Measurements from ENCODE around the gene RBPJ. TPM values are rescaled to one million over a fixed set of nuclear protein-coding genes. Genes with fewer than 3 reads are reported as not detected.
A peak's percentile ranks its signal among the peaks of the same experiment; 100 is the strongest.

The RBPJ gene
- total RNA-seq, 1 donor from 2014 or later = 111 TPM

- no peak for DNase-seq
These were observed 99.6 kb downstream of the RBPJ start for GRCh38 chr4:26420438-26420837.

GRCh38 chr4:26420913-26421312 lies 100.1 kb downstream of the RBPJ start:
- no peak for DNase-seq

GRCh38 chr4:26424153-26424552 lies 103.3 kb downstream of the RBPJ start:
- no peak for DNase-seq

GRCh38 chr4:26424838-26425237 lies 104.0 kb downstream of the RBPJ start:
- DNase-seq = no peak

GRCh38 chr4:26425953-26426352 lies 105.1 kb downstream of the RBPJ start:
- DNase-seq = no peak

GRCh38 chr4:26426892-26427291 lies 106.1 kb downstream of the RBPJ start:
- DNase-seq = no peak

- DNase-seq = no peak
These were observed 109.1 kb downstream of the RBPJ start for GRCh38 chr4:26429910-26430309.

- no peak for DNase-seq
These were observed 110.8 kb downstream of the RBPJ start for GRCh38 chr4:26431461-26432180.

GRCh38 chr4:26432419-26432818 lies 111.6 kb downstream of the RBPJ start:
- no peak for DNase-seq

- DNase-seq = no peak
These were observed 112.7 kb downstream of the RBPJ start for GRCh38 chr4:26433556-26433955.

GRCh38 chr4:26434030-26434639 lies 113.3 kb downstream of the RBPJ start:
- peak; percentile 43 for DNase-seq

GRCh38 chr4:26441102-26441501 lies 120.3 kb downstream of the RBPJ start:
- DNase-seq = peak; percentile 41

- DNase-seq = no peak
These were observed 121.0 kb downstream of the RBPJ start for GRCh38 chr4:26441771-26442170.

- DNase-seq = no peak
These were observed 126.6 kb downstream of the RBPJ start for GRCh38 chr4:26447378-26447777.

- DNase-seq = no peak
These were observed 129.6 kb downstream of the RBPJ start for GRCh38 chr4:26450418-26450817.

GRCh38 chr4:26451597-26451996 lies 130.8 kb downstream of the RBPJ start:
- DNase-seq = no peak

GRCh38 chr4:26452565-26453531 lies 132.0 kb downstream of the RBPJ start:
- peak; percentile 34 for DNase-seq

GRCh38 chr4:26454961-26455360 lies 134.1 kb downstream of the RBPJ start:
- no peak for DNase-seq

GRCh38 chr4:26455571-26455970 lies 134.8 kb downstream of the RBPJ start:
- DNase-seq = no peak

- no peak for DNase-seq
These were observed 136.6 kb downstream of the RBPJ start for GRCh38 chr4:26457412-26457811.

- DNase-seq = peak; percentile 78
These were observed 137.3 kb downstream of the RBPJ start for GRCh38 chr4:26458157-26458561.

GRCh38 chr4:26459054-26459755 lies 138.4 kb downstream of the RBPJ start:
- DNase-seq = peak; percentile 78

Measured in tongue (tissue), 2 donors.